Left hindlimb (tissue), 1 donor: ENCODE measurements around the gene PRKCD.

Experiments used
- DNase-seq: peaks from one replicate; pipeline ENCODE4 v3.0.0-alpha.2; 2018

Gene PRKCD

GRCh38 chr3:53236112-53236841, 75.3 kb downstream of the PRKCD start:
- no peak for DNase-seq

GRCh38 chr3:53238051-53238850, 77.2 kb downstream of the PRKCD start:
- DNase-seq = no peak

- DNase-seq = no peak
Observed at GRCh38 chr3:53238886-53239285, 77.9 kb downstream of the PRKCD start.

- no peak for DNase-seq
Observed at GRCh38 chr3:53239800-53240199, 78.8 kb downstream of the PRKCD start.

GRCh38 chr3:53240989-53241972, 80.3 kb downstream of the PRKCD start:
- no peak for DNase-seq

GRCh38 chr3:53242155-53242554, 81.1 kb downstream of the PRKCD start:
- no peak for DNase-seq
